Cardiac fibroblast (primary cell): ENCODE data around the gene STH.
A peak's percentile ranks its signal among the peaks of the same experiment; 100 is the strongest.

Experiments
- DNase-seq, 2 donors: peaks; one replicate each; pipeline versions ENCODE4 v3.0.0 to v3.0.0-alpha.2; 2010; ENCODE audit warnings: low read depth in 2 of 2
- H3K4me3 ChIP-seq, 2 donors: replicated peaks in 1 of 2; 1 replicate in 1 of 2; 2 replicates in 1 of 2; pipeline ENCODE4 v1.5.1; 2011; ENCODE audit warnings: low read depth in 2 of 2, low read length in 2 of 2, mild to moderate bottlenecking in 2 of 2, moderate library complexity in 1 of 2
- TF ChIP-seq, protein P1 (sequence below): IDR thresholded peaks from one replicate; pipeline ENCODE4 v1.5.1; 2011; ENCODE audit warnings: low read depth, mild to moderate bottlenecking, low read length, inconsistent platforms

STH gene

DNA sequence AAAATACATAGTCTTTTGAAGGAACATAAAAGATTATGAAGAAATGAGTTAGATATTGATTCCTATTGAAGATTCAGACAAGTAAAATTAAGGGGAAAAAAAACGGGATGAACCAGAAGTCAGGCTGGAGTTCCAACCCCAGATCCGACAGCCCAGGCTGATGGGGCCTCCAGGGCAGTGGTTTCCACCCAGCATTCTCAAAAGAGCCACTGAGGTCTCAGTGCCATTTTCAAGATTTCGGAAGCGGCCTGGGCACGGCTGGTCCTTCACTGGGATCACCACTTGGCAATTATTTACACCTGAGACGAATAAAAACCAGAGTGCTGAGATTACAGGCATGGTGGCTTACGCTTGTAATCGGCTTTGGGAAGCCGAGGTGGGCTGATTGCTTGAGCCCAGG is 9.5 kb downstream of the STH start:
- TF ChIP-seq, protein P1, sequence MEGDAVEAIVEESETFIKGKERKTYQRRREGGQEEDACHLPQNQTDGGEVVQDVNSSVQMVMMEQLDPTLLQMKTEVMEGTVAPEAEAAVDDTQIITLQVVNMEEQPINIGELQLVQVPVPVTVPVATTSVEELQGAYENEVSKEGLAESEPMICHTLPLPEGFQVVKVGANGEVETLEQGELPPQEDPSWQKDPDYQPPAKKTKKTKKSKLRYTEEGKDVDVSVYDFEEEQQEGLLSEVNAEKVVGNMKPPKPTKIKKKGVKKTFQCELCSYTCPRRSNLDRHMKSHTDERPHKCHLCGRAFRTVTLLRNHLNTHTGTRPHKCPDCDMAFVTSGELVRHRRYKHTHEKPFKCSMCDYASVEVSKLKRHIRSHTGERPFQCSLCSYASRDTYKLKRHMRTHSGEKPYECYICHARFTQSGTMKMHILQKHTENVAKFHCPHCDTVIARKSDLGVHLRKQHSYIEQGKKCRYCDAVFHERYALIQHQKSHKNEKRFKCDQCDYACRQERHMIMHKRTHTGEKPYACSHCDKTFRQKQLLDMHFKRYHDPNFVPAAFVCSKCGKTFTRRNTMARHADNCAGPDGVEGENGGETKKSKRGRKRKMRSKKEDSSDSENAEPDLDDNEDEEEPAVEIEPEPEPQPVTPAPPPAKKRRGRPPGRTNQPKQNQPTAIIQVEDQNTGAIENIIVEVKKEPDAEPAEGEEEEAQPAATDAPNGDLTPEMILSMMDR = no peak
- H3K4me3 ChIP-seq = no peak overlapping the region
- DNase-seq = no peak

DNA sequence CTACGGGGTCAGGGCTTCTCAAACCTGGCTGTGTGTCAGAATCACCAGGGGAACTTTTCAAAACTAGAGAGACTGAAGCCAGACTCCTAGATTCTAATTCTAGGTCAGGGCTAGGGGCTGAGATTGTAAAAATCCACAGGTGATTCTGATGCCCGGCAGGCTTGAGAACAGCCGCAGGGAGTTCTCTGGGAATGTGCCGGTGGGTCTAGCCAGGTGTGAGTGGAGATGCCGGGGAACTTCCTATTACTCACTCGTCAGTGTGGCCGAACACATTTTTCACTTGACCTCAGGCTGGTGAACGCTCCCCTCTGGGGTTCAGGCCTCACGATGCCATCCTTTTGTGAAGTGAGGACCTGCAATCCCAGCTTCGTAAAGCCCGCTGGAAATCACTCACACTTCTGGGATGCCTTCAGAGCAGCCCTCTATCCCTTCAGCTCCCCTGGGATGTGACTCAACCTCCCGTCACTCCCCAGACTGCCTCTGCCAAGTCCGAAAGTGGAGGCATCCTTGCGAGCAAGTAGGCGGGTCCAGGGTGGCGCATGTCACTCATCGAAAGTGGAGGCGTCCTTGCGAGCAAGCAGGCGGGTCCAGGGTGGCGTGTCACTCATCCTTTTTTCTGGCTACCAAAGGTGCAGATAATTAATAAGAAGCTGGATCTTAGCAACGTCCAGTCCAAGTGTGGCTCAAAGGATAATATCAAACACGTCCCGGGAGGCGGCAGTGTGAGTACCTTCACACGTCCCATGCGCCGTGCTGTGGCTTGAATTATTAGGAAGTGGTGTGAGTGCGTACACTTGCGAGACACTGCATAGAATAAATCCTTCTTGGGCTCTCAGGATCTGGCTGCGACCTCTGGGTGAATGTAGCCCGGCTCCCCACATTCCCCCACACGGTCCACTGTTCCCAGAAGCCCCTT is 10.9 kb downstream of the STH start:
- peak in 1 of 2 donors; percentile 91 for DNase-seq
- H3K4me3 ChIP-seq = no peak overlapping the region
- TF ChIP-seq, protein P1 = no peak

DNA sequence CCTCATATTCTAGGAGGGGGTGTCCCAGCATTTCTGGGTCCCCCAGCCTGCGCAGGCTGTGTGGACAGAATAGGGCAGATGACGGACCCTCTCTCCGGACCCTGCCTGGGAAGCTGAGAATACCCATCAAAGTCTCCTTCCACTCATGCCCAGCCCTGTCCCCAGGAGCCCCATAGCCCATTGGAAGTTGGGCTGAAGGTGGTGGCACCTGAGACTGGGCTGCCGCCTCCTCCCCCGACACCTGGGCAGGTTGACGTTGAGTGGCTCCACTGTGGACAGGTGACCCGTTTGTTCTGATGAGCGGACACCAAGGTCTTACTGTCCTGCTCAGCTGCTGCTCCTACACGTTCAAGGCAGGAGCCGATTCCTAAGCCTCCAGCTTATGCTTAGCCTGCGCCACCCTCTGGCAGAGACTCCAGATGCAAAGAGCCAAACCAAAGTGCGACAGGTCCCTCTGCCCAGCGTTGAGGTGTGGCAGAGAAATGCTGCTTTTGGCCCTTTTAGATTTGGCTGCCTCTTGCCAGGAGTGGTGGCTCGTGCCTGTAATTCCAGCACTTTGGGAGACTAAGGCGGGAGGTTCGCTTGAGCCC is 11.6 kb downstream of the STH start:
- H3K4me3 ChIP-seq = no peak overlapping the region
- DNase-seq = no peak

DNA sequence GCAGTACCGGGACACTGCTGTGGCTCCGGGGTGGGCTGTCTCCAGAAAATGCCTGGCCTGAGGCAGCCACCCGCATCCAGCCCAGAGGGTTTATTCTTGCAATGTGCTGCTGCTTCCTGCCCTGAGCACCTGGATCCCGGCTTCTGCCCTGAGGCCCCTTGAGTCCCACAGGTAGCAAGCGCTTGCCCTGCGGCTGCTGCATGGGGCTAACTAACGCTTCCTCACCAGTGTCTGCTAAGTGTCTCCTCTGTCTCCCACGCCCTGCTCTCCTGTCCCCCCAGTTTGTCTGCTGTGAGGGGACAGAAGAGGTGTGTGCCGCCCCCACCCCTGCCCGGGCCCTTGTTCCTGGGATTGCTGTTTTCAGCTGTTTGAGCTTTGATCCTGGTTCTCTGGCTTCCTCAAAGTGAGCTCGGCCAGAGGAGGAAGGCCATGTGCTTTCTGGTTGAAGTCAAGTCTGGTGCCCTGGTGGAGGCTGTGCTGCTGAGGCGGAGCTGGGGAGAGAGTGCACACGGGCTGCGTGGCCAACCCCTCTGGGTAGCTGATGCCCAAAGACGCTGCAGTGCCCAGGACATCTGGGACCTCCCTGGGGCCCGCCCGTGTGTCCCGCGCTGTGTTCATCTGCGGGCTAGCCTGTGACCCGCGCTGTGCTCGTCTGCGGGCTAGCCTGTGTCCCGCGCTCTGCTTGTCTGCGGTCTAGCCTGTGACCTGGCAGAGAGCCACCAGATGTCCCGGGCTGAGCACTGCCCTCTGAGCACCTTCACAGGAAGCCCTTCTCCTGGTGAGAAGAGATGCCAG is 12.9 kb downstream of the STH start:
- TF ChIP-seq, protein P1 = no peak
- DNase-seq = no peak
- no peak overlapping the region for H3K4me3 ChIP-seq

More for the DNA sequence above, 11.6 kb downstream of the STH start:
- TF ChIP-seq, protein P1 = no peak

DNA sequence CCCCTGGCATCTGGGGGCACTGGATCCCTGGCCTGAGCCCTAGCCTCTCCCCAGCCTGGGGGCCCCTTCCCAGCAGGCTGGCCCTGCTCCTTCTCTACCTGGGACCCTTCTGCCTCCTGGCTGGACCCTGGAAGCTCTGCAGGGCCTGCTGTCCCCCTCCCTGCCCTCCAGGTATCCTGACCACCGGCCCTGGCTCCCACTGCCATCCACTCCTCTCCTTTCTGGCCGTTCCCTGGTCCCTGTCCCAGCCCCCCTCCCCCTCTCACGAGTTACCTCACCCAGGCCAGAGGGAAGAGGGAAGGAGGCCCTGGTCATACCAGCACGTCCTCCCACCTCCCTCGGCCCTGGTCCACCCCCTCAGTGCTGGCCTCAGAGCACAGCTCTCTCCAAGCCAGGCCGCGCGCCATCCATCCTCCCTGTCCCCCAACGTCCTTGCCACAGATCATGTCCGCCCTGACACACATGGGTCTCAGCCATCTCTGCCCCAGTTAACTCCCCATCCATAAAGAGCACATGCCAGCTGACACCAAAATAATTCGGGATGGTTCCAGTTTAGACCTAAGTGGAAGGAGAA is 13.5 kb downstream of the STH start:
- no peak overlapping the region for H3K4me3 ChIP-seq
- no peak for DNase-seq
- TF ChIP-seq, protein P1 = no peak

DNA sequence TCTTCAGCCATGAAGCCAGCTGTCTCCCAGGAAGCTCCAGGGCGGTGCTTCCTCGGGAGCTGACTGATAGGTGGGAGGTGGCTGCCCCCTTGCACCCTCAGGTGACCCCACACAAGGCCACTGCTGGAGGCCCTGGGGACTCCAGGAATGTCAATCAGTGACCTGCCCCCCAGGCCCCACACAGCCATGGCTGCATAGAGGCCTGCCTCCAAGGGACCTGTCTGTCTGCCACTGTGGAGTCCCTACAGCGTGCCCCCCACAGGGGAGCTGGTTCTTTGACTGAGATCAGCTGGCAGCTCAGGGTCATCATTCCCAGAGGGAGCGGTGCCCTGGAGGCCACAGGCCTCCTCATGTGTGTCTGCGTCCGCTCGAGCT is 14.1 kb downstream of the STH start:
- TF ChIP-seq, protein P1 = no peak
- no peak for DNase-seq

More for the DNA sequence above, 14.1 kb downstream of the STH start:
- no peak overlapping the region for H3K4me3 ChIP-seq
